H1 (cell line): Measurements from ENCODE around the gene WDR93. TPM values are rescaled to one million over a fixed set of nuclear protein-coding genes. Genes with fewer than 3 reads are reported as not detected.

ENCODE experiments used
- CHD2 ChIP-seq: IDR thresholded peaks from 2 replicates; pipeline ENCODE4 v1.6.1; 2012; ENCODE audit warnings: low read length, improper control_type of control experiment
- NANOG ChIP-seq: IDR thresholded peaks from 2 replicates; pipeline ENCODE4 v1.6.1; 2011; ENCODE audit warnings: low read length, low read depth, mild to moderate bottlenecking, inconsistent platforms; ENCODE audit not compliant: insufficient read depth, poor library complexity, severe bottlenecking
- RFX5 ChIP-seq: IDR thresholded peaks from 2 replicates; pipeline ENCODE4 v1.6.1; 2011; ENCODE audit warnings: low read depth, low read length, improper control_type of control experiment, borderline replicate concordance
- polyA plus RNA-seq, 7 experiments: library from polyadenylated mRNA; depleted of rRNA in 3 of 7; stranded (reverse) in 5 of 7; unstranded in 2 of 7; fragments of >200 nt in 5 of 7; fragments of 200-250 nt in 2 of 7; gene quantifications; 1 replicate in 5 of 7; 2 replicates in 1 of 7; 4 replicates in 1 of 7; pipeline versions ENCODE4 v1.2.1 to v1.2.3, GENCODE V29; 2011 to 2013; ENCODE audit warnings: missing spikeins in 2 of 7, mixed read lengths in 2 of 7
- total RNA-seq: library from RNA; stranded (reverse); fragmentation: NEBNext Ultra II Directional; extraction: Animal tissue kit (Norgen Biotek cat#: 25700); gene quantifications from 2 replicates; pipeline ENCODE4 v1.2.1, GENCODE V29; 2021

The WDR93 gene
- total and polyA plus RNA-seq, 2 of the 8 experiments (the other 6 are each of a cell fraction or from before 2014, with no cell fraction given), result 0.03 TPM; not detected in 1

DNA sequence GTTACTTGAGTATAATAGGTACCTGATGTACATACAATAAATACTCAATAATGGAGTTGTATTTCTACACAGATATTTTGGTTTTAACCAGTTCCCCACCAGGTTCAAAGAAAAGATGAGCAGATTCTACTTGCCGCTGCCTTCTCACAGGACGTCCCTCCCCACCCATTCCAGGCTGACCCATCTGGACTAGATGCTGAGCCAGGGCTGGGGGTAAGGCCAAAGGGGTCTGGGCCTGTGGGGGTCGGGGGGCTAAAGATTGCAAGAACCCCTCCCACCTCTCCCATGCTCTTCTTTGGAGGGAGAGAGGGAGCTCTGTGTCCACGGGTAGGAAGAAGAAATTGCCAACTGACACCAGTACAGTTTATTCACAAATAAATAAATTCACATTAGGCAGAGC lies 58.9 kb downstream of the WDR93 start (continued):
- no peak for TF ChIP-seq NANOG
- no peak for TF ChIP-seq CHD2
- no peak for TF ChIP-seq RFX5
